Dedifferentiated amniotic fluid mesenchymal stem cell (primary cell): ENCODE data around the gene HDAC4.

Source experiments
- DNase-seq: peaks from one replicate; pipeline ENCODE4 v3.0.0-alpha.2; 2016; ENCODE audit errors: extremely low spot score

HDAC4 gene

GRCh38 chr2:239140346-239141020 is 260.3 kb downstream of the HDAC4 start:
- no peak for DNase-seq

- DNase-seq = no peak
These were observed 261.3 kb downstream of the HDAC4 start for GRCh38 chr2:239139566-239139965.

- DNase-seq = no peak
These were observed 261.7 kb downstream of the HDAC4 start for GRCh38 chr2:239139101-239139500.

GRCh38 chr2:239138610-239139009 is 262.2 kb downstream of the HDAC4 start:
- no peak for DNase-seq

GRCh38 chr2:239137898-239138283 is 262.9 kb downstream of the HDAC4 start:
- no peak for DNase-seq

GRCh38 chr2:239137165-239137897 is 263.5 kb downstream of the HDAC4 start:
- DNase-seq = no peak

- no peak for DNase-seq
These were observed 264.1 kb downstream of the HDAC4 start for GRCh38 chr2:239136762-239137161.

- no peak for DNase-seq
These were observed 264.6 kb downstream of the HDAC4 start for GRCh38 chr2:239136203-239136602.

GRCh38 chr2:239135531-239135930 is 265.3 kb downstream of the HDAC4 start:
- no peak for DNase-seq

GRCh38 chr2:239133945-239134570 is 266.8 kb downstream of the HDAC4 start:
- no peak for DNase-seq

- DNase-seq = no peak
These were observed 268.0 kb downstream of the HDAC4 start for GRCh38 chr2:239132786-239133185.

GRCh38 chr2:239132156-239132709 is 268.6 kb downstream of the HDAC4 start:
- no peak for DNase-seq

- no peak for DNase-seq
These were observed 269.3 kb downstream of the HDAC4 start for GRCh38 chr2:239131521-239131920.

- DNase-seq = no peak
These were observed 270.0 kb downstream of the HDAC4 start for GRCh38 chr2:239130786-239131325.

- no peak for DNase-seq
These were observed 270.8 kb downstream of the HDAC4 start for GRCh38 chr2:239130041-239130440.

GRCh38 chr2:239129147-239129920 is 271.5 kb downstream of the HDAC4 start:
- DNase-seq = no peak

- no peak for DNase-seq
These were observed 272.1 kb downstream of the HDAC4 start for GRCh38 chr2:239128706-239129105.

GRCh38 chr2:239127513-239127912 is 273.3 kb downstream of the HDAC4 start:
- DNase-seq = no peak

GRCh38 chr2:239125726-239126675 is 274.8 kb downstream of the HDAC4 start:
- DNase-seq = no peak

GRCh38 chr2:239124152-239124899 is 276.5 kb downstream of the HDAC4 start:
- DNase-seq = no peak
